KOPT-K1 (cell line): ENCODE results near the gene BICRA.

ENCODE experiments used
- H3K27ac ChIP-seq: fragments of 200-600 bp; sonication (generic); 2 replicates; pipeline ENCODE4 v1.5.1; 2016; ENCODE audit warnings: antibody characterized with exemption, mild to moderate bottlenecking, low read depth, low read length; ENCODE audit not compliant: poor library complexity, severe bottlenecking
- H3K36me3 ChIP-seq: fragments of 200-600 bp; sonication (generic); 2 replicates; pipeline ENCODE4 v1.5.1; 2017; ENCODE audit warnings: antibody characterized with exemption, mild to moderate bottlenecking, low read length, moderate library complexity; ENCODE audit not compliant: insufficient read depth
- H3K9me3 ChIP-seq: fragments of 200-600 bp; sonication (generic); 2 replicates; pipeline ENCODE4 v1.5.1; 2017; ENCODE audit warnings: antibody characterized with exemption, low read length, mild to moderate bottlenecking; ENCODE audit not compliant: insufficient read depth, poor library complexity, severe bottlenecking

BICRA gene

DNA sequence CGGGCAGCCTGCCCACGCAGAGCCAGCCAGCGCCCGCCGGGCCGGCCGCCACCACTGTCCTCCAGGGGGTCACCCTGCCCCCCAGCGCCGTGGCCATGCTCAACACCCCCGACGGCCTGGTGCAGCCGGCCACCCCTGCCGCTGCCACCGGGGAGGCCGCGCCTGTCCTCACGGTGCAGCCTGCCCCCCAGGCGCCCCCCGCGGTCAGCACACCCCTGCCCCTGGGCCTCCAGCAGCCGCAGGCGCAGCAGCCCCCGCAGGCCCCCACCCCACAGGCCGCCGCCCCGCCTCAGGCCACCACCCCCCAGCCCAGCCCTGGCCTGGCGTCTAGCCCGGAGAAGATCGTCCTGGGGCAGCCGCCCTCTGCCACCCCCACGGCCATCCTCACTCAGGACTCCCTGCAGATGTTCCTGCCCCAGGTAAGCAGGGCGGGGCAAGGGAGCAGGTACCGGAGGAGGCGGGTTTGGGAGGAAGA is 72.0 kb downstream of the BICRA start:
- Histone ChIP-seq H3K27ac (no peak overlapping the region), H3K9me3 (no peaks in the 10 kb centered on the region), H3K36me3 (peaks cover 3% of the 10 kb centered on the region; the same call in 1 of the 2 replicates)

DNA sequence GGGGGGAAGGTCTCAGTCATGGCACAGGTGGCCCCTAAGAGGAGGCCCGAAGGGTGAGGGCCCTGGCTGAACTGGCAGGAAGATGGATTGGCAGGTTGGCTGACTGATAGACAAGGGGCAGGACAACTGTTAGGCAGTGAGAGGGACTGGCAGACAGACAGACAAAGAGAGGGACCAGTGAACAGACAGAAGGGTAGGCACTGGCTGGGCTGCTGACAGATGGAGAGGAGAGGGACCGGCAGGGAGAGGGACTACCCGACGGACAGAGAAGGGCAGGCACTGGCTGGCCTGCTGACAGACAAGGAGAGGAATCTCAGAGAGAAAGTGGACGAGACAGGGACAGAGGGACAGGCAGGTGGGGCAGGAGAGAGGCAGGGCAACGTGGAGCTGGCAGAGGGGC is 72.5 kb downstream of the BICRA start:
- no peak overlapping the region for H3K27ac ChIP-seq
- no peaks in the 10 kb centered on the region for H3K9me3 ChIP-seq
- H3K36me3 ChIP-seq, result peaks cover 3% of the 10 kb centered on the region; the same call in 1 of the 2 replicates

DNA sequence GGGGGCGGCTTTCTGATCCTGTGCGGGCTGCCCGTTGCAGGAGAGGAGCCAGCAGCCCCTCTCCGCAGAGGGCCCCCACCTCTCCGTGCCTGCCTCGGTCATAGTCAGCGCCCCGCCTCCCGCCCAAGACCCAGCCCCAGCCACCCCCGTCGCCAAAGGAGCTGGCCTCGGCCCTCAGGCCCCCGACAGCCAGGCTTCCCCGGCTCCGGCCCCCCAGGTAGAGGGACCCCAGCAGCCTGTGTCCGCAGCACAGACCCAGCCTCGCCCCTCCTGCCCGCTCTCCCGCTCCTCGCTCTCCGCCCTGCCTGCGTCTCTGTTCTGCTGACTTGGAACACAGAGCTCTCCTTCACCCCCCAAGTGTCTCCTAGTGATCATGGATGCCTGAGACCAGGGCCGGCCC is 73.0 kb downstream of the BICRA start:
- Histone ChIP-seq H3K9me3 (no peaks in the 10 kb centered on the region), H3K36me3 (peaks cover 3% of the 10 kb centered on the region; the same call in 1 of the 2 replicates)

DNA sequence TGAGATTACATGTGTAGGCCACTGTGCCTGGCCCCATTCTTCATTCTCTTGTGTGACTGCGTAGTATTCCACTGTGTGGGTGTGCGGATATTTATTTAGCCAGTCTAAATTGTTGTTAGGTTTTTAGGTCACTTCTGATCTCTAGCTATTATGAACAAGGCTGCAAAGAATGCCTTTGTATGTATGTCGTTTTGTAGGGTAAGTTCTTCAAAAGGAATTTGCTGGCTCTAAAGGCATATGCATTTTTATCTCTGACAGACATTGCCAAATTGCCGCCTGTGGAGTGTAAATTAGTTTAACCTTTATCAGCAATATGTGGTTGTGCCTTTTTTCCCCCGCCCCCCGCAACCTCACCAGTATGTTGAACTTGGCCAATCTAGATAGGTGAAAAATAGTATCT is 74.0 kb downstream of the BICRA start:
- Histone ChIP-seq H3K9me3 (no peaks in the 10 kb centered on the region), H3K27ac (no peak overlapping the region), H3K36me3 (no peaks in the 10 kb centered on the region; the same call in 1 of the 2 replicates)

More for the DNA sequence above, 73.0 kb downstream of the BICRA start:
- H3K27ac ChIP-seq, result no peak overlapping the region

DNA sequence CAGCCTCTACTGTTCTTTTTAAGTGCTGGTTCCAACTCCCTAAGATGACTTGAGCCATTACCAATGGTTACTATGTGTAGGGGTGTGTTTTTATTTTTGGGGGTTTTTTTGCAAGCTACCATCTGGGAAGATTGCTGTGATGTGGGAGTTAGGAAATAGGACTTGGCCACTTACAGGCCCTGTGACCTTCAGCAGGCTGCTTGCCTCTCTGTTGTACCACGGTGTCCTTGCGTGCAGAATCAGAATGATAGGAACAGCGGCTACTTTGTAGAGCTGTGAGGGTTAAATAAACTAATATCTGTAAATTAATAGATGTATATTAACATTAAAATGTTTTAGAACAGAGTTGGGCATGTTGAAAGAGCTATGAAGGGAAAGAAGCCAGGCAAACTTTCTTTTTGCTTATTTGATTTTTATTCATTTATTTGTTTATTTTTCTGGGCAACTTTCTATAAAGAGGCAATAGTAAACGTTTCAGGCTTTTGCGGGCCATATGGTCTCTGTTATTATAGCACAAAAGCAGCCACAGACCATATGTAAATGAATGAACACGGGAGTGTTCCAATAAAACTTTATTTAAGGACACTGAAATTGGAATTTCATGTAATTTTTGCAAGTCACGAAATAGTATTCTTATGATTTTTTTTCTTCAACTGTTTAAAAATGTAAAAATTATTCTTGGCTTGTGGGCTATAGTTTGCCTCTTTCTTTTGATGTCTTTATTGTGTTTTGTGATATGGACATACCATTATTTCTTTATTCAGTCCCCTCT is 77.9 kb downstream of the BICRA start:
- no peak overlapping the region for H3K27ac ChIP-seq
- H3K9me3 ChIP-seq, result no peaks in the 10 kb centered on the region
- no peaks in the 10 kb centered on the region; the same call in 1 of the 2 replicates for H3K36me3 ChIP-seq

DNA sequence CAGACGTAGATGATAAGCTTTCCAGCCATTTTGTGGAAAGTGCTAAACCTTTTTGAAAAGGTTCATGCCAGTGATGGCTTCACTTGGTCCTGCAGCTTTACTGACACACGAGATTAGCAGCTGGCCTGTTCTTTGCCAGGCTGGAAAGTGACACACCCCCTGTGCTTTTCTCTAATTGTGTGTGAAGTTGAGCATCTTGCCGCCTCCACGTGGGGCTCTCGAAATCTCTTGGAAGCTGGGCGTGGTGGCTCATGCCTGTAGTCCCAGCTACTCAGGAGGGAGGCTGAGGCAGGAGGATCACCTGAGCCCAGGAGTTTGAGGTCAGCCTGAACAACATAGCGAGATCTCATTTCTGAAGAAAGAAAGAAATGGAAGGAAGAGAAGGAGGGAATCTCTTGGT is 79.0 kb downstream of the BICRA start:
- Histone ChIP-seq H3K36me3 (no peaks in the 10 kb centered on the region; the same call in 1 of the 2 replicates), H3K27ac (no peak overlapping the region)

DNA sequence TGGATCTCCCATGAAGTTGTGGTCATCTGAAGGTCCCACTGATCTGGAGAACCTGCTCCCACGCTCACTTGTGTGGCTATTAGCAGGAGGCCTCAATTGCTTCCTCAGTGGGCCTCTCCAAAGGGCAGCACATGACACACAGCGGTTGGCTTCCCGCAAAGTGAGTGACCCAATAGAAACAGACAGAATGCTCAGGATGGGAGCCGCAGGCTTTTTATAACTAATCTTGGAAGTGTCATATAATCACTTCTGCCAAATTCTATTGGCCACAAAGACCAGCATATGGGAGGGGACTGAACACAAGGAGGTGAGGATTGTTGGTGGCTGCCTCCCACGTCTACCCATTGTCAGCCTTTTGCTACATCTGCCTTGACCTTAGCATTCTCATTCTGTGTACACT is 82.2 kb downstream of the BICRA start:
- H3K27ac ChIP-seq, result no peak overlapping the region
- no peaks in the 10 kb centered on the region for H3K36me3 ChIP-seq
- no peaks in the 10 kb centered on the region for H3K9me3 ChIP-seq

More for the DNA sequence above, 79.0 kb downstream of the BICRA start:
- no peaks in the 10 kb centered on the region for H3K9me3 ChIP-seq

DNA sequence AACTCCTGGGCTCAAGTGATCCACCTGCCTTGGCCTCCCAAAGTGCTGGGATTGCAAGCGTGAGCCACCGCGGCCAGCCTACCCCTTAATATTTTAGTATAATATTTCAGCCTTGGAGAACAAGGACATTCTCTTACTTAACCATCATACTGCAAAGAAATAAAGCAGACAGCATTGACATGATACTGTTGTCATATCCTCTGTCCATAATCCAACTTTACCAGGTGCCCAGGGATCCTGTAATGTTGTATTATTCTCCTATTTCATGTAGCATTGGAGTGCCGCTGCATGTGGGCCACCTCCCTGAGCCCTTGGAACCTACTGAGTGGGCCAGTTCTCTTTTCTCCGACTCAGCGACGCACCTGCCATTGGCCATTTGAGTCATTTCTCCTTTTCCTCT is 82.8 kb downstream of the BICRA start:
- H3K36me3 ChIP-seq, result no peaks in the 10 kb centered on the region
- H3K27ac ChIP-seq, result no peak overlapping the region
- H3K9me3 ChIP-seq, result no peaks in the 10 kb centered on the region

DNA sequence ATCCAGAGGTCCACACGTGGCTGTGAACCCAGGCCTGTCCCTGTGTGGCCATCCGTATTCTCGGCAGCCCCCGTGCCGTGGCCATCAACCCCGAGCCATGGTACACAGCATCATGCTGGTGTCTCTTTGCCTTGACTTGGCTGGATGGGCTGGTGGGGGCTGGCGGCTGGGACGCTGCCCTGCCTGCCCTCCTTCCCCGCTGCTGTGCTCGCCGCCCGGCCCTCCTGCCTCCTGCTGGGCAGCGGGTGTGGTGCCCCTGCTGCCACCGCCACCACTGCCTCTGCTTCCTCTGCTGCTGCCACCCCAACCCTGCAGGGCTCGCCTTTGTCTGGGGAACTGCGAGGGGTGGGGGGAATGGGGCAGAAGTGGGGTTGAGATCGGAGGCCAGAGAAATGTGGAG is 84.6 kb downstream of the BICRA start:
- Histone ChIP-seq H3K9me3 (no peaks in the 10 kb centered on the region), H3K27ac (no peak overlapping the region), H3K36me3 (0 out of 2 replicates have a peak, but pooled peaks cover under 1% of the 10 kb centered on the region)

DNA sequence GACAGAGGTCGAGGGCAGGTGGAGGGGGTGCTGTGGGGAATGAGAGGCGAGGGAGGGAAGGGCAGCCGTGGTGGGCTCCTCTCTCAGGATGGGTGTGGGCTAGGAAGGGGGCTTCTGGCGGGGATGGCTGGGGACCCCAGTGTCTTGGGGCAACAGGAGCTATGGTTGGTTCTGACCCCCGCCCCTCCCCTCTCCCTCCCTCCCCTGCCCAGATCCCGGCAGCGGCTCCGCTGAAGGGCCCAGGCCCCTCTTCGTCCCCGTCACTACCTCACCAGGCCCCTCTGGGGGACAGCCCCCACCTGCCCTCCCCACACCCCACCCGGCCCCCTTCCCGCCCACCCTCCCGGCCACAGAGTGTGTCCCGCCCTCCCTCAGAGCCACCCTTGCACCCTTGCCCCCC is 85.0 kb downstream of the BICRA start:
- Histone ChIP-seq H3K27ac (no peak overlapping the region), H3K9me3 (no peaks in the 10 kb centered on the region), H3K36me3 (peaks cover 5% of the 10 kb centered on the region; the same call in 1 of the 2 replicates)

DNA sequence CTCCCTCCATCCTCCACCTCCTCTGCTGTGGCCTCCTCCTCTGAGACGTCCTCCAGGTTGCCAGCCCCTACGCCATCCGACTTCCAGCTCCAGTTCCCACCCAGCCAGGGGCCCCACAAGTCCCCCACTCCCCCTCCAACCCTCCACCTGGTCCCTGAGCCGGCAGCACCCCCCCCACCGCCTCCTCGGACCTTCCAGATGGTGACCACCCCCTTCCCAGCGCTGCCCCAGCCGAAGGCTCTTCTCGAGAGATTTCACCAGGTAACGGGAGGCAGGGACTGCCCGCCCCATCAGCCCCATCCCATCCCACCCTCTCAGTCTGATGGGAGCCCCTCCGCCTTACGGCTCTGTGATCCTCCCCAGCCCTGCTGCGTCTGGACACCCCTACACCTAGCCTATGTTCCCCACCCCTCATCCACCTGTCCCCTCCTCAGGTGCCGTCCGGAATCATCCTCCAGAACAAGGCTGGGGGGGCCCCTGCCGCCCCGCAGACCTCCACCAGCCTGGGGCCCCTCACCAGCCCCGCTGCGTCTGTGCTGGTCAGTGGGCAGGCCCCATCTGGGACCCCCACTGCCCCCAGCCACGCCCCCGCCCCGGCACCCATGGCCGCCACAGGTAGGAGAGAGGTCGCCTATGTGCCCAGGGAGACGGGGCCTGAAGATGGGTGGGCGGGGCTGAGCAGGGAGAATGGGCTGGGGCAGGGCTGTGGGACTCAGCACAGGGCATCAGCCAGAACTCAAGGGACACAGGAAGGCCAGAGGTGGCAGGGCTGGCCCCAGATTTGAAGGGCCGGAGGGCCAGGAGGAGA is 85.7 kb downstream of the BICRA start:
- no peaks in the 10 kb centered on the region for H3K9me3 ChIP-seq
- peaks cover 8% of the 10 kb centered on the region; the same call in 1 of the 2 replicates for H3K36me3 ChIP-seq
- H3K27ac ChIP-seq, result no peak overlapping the region

DNA sequence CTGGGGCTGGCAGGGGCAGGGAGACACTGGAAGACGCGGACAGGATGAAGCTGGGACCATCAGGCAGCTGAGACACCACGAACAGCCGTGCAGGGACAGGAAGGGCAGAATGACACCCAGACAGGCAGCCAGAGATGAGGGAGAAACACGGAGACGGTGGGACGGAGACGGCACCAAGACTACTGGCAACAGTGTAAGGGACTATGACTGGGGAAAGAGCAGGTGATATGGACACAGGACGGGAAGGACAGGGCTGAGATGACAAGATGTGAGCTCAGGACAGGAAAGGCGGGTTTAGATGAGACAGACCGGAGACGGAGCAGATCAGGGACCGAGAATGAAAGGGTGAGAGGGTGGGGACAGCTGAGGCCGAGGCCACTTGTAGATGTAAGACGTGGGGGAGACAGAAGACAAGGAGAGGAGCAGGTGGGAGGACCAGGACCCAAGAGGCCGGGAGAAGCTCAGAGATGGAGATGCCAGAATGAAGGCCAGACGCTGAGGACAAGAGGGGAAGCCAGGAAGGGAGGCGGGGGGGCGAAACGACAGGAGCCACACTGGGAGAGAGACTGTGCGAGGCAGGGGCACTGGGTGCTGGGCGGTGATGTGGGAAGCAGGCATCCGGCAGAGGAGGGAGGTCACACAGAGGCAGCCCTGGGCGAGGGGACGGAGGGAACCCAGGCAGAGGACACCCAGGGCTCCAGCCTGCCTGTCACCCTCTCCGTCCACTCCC is 86.8 kb downstream of the BICRA start:
- H3K27ac ChIP-seq, result no peak overlapping the region
- peaks cover 8% of the 10 kb centered on the region; the same call in 1 of the 2 replicates for H3K36me3 ChIP-seq
- H3K9me3 ChIP-seq, result no peaks in the 10 kb centered on the region

DNA sequence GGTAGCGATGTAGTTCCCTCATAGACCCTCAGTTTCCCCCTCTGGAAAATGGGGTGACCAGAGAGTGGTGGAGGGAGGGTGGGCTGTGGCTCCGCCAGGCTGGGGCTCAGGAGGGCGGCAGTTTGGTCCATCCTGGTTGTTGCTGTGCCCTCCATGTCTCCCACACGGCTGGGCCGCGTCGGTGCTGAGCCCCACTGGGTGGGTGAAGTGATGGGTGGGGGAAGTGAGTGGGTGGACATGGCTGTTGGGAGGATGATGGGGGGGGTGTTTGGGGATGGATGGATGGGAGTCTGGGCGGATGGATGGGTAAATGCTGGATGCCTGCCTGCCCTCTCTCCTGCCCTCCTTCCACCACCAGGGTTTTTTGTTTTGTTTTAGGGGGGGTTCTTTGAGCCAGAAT is 87.7 kb downstream of the BICRA start:
- no peak overlapping the region for H3K27ac ChIP-seq
- H3K36me3 ChIP-seq, result peaks cover 8% of the 10 kb centered on the region; the same call in 1 of the 2 replicates
- no peaks in the 10 kb centered on the region for H3K9me3 ChIP-seq

DNA sequence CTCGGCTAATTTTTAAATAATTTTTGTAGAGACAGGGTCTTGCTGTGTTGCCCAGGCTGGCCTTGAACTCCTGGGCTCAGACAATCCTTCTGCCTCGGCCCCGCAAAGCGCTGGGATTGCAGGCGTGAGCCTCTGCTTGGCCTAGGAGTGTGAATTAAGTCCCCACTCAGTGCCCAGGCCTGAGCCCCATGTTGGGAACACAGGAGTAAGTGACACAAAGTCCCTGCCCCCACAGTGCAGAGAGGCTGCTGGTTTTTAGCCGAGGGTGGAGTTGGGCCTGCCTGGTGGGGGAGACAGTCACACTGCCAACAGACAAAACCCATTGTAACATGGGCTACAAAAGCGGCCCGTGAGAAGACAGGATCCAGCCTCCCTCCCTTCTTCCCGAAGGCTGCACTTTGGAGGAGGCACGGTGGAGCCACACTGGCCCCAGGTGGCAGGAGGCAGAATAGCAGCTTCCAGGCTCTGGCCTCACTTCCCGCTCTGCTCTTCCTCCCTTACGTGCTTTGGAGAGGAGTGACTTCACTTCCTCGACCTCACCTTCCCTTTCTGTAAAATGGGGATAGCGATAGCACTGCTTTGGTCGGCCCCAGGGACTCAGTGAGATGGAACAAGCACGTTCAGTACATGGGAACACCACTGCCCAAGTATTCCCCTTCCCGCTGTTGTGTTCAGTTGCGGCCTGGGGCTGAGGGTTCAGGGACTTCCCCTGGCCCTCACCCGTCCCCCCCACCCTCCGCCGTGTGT is 89.1 kb downstream of the BICRA start:
- Histone ChIP-seq H3K27ac (no peak overlapping the region), H3K36me3 (peaks cover 8% of the 10 kb centered on the region; the same call in 1 of the 2 replicates), H3K9me3 (no peaks in the 10 kb centered on the region)
